ENCODE results near the gene GPR146. TPM values are rescaled to one million over a fixed set of nuclear protein-coding genes. Genes with fewer than 3 reads are reported as not detected.

The GPR146 gene
- total RNA-seq, 1 experiment from 2014 or later = 2.9 TPM

DNA sequence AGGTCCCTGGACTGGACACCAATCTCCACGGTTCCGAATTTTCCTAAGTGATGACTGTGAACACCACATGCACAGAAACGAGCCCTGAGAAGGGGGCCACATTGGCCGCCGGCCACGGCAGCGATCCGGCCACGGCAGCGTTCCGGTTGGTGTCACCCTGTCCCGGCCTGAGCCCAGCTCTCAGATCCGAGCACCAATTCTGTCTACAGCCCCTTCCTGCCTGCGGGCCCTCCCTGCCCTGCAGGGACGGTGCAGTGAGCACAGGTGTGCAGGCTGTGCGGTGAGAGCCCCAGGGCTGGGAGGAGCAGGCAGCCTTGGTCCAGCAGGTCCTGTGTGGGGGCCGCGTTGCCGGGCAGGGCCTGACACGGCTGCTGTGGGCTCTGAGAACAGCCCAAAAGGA lies 29.7 kb upstream of the GPR146 start:
- in situ Hi-C loops (cut with HindIII; ENCODE audit: low pct_unique_long_range_greater_than_20kb, low sequenced_read_pairs) (no loop called here), intact Hi-C loops (cut with micrococcal nuclease; ENCODE audit: unreplicated experiment) (no loop called here)
- no TSS peak for BruUV-seq (replicated peaks)
- ATAC-seq = no peak
- TF ChIP-seq, protein P1, sequence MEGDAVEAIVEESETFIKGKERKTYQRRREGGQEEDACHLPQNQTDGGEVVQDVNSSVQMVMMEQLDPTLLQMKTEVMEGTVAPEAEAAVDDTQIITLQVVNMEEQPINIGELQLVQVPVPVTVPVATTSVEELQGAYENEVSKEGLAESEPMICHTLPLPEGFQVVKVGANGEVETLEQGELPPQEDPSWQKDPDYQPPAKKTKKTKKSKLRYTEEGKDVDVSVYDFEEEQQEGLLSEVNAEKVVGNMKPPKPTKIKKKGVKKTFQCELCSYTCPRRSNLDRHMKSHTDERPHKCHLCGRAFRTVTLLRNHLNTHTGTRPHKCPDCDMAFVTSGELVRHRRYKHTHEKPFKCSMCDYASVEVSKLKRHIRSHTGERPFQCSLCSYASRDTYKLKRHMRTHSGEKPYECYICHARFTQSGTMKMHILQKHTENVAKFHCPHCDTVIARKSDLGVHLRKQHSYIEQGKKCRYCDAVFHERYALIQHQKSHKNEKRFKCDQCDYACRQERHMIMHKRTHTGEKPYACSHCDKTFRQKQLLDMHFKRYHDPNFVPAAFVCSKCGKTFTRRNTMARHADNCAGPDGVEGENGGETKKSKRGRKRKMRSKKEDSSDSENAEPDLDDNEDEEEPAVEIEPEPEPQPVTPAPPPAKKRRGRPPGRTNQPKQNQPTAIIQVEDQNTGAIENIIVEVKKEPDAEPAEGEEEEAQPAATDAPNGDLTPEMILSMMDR (IDR thresholded peaks at IDR 0.05) = no peak
- TF ChIP-seq SIN3A (IDR thresholded peaks at IDR 0.05; ENCODE audit: borderline replicate concordance, insufficient read depth, low read depth, low read length) (no peak), POLR2AphosphoS5 (IDR thresholded peaks at IDR 0.05; ENCODE audit: low read depth, low read length) (no peak), TCF7L2 (IDR thresholded peaks at IDR 0.05; ENCODE audit: low read depth, low read length) (no peak)
- TF ChIP-seq, protein P2, sequence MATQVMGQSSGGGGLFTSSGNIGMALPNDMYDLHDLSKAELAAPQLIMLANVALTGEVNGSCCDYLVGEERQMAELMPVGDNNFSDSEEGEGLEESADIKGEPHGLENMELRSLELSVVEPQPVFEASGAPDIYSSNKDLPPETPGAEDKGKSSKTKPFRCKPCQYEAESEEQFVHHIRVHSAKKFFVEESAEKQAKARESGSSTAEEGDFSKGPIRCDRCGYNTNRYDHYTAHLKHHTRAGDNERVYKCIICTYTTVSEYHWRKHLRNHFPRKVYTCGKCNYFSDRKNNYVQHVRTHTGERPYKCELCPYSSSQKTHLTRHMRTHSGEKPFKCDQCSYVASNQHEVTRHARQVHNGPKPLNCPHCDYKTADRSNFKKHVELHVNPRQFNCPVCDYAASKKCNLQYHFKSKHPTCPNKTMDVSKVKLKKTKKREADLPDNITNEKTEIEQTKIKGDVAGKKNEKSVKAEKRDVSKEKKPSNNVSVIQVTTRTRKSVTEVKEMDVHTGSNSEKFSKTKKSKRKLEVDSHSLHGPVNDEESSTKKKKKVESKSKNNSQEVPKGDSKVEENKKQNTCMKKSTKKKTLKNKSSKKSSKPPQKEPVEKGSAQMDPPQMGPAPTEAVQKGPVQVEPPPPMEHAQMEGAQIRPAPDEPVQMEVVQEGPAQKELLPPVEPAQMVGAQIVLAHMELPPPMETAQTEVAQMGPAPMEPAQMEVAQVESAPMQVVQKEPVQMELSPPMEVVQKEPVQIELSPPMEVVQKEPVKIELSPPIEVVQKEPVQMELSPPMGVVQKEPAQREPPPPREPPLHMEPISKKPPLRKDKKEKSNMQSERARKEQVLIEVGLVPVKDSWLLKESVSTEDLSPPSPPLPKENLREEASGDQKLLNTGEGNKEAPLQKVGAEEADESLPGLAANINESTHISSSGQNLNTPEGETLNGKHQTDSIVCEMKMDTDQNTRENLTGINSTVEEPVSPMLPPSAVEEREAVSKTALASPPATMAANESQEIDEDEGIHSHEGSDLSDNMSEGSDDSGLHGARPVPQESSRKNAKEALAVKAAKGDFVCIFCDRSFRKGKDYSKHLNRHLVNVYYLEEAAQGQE (IDR thresholded peaks at IDR 0.05; ENCODE audit: insufficient read depth in 1 of 2, low read depth in 2 of 2, low read length in 1 of 2) = no peak
- no peak overlapping the region for H3K27ac ChIP-seq (ENCODE audit: low read length)
- no peaks in the 10 kb centered on the region for H3K9me3 ChIP-seq (ENCODE audit: control insufficient read depth, insufficient read depth, low read depth, low read length)
- POLR2A ChIA-PET = no interaction called here
- CTCF ChIA-PET = no interaction called here
- no peak for DNase-seq (ENCODE audit: low read depth, low spot score)
- no peak overlapping the region for H3K4me3 ChIP-seq (ENCODE audit: low read depth in 2 of 2, low read length in 2 of 2)
- peaks cover 5% of the 10 kb centered on the region; the same call in 1 of the 2 replicates for H3K4me1 ChIP-seq (ENCODE audit: control insufficient read depth, insufficient read depth, low read length)
- H3K27me3 ChIP-seq (ENCODE audit: control insufficient read depth, insufficient read depth, low read length) = no peaks in the 10 kb centered on the region
- H3K36me3 ChIP-seq (ENCODE audit: control insufficient read depth, insufficient read depth, low read length) = no peaks in the 10 kb centered on the region

DNA sequence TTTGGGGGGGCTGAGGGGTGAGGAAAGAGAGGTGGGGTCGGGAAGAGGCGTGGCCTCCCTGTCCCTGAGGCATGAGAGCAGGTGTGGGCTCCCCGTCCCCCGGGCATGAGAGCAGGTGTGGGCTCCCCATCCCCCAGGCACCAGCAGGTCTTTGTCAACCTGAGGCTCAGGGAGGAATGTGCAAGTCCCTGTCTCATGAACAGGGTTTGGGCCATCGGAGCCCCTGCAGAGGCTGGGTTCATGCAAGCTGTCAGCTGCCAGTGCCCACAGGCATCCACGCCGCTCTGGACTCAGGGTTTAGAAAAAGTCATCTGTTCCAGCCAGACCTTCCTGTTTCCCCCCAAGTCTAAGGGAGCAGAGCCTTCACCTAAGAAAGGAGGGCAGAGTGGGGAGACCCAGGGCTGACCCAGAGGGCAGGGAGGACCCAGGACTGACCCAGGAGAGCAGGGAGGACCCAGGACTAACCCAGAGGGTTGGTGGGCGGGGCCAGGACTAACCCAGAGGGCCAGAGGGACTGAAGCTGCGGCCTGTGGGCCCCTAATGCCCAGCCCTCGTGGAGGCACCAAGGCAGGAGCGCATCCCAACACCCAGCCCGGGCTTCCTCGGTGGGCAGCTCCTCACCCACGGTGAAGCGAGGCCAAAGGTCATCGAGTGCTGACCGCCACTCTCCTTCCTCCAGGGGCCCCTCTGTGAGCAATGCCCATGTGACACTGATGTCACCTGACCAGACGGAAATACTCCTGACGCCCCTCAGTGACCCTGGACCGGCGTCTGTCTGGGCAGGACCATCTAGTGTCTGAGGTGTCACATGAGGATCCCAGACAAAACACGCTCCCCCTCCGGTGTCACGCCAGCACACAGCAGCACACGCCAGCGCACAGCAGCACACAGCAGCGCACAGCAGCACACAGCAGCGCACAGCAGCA lies 28.9 kb upstream of the GPR146 start:
- intact Hi-C loops (cut with micrococcal nuclease; ENCODE audit: unreplicated experiment) = no loop called here
- peaks cover 5% of the 10 kb centered on the region; the same call in 1 of the 2 replicates for H3K4me1 ChIP-seq (ENCODE audit: control insufficient read depth, insufficient read depth, low read length)
- no peak for ATAC-seq
- no peak for DNase-seq (ENCODE audit: low read depth, low spot score)
- TF ChIP-seq, protein P1 (IDR thresholded peaks at IDR 0.05) = no peak
- TF ChIP-seq POLR2AphosphoS5 (IDR thresholded peaks at IDR 0.05; ENCODE audit: low read depth, low read length) (no peak), SIN3A (IDR thresholded peaks at IDR 0.05; ENCODE audit: borderline replicate concordance, insufficient read depth, low read depth, low read length) (no peak)
- no peaks in the 10 kb centered on the region for H3K27me3 ChIP-seq (ENCODE audit: control insufficient read depth, insufficient read depth, low read length)
- ChIA-PET POLR2A (no interaction called here), CTCF (no interaction called here)
- in situ Hi-C loops (cut with HindIII; ENCODE audit: low pct_unique_long_range_greater_than_20kb, low sequenced_read_pairs) = no loop called here
- no TSS peak for BruUV-seq (replicated peaks)
- no peak overlapping the region for H3K27ac ChIP-seq (ENCODE audit: low read length)
- no peak overlapping the region for H3K4me3 ChIP-seq (ENCODE audit: low read depth in 2 of 2, low read length in 2 of 2)
- H3K9me3 ChIP-seq (ENCODE audit: control insufficient read depth, insufficient read depth, low read depth, low read length) = no peaks in the 10 kb centered on the region
- no peaks in the 10 kb centered on the region for H3K36me3 ChIP-seq (ENCODE audit: control insufficient read depth, insufficient read depth, low read length)

All from Panc1 (cell line).